Right cardiac atrium (tissue), 5 donors: Measurements from ENCODE around the gene NUTM2F. TPM values are rescaled to one million over a fixed set of nuclear protein-coding genes. Genes with fewer than 3 reads are reported as not detected.
"Not testable (repeated sequence)": the region's sequence is repeated elsewhere in the genome, so short reads cannot be mapped to it uniquely, and the experiment has no call there.

ENCODE experiments used
- ATAC-seq, 2 donors: fragments of 200-7000 bp; cut with Tn5 transposase; one replicate each; pipeline versions ENCODE4 v1.8.0 to v1.9.1; 2020; ENCODE audit warnings: moderate library complexity in 2 of 2, mild to moderate bottlenecking in 1 of 2
- DNase-seq, 3 donors: peaks; one replicate each; pipeline ENCODE4 v3.0.0-alpha.2; 2020
- H3K27ac ChIP-seq: one replicate; pipeline ENCODE4 v1.5.1; 2013; ENCODE audit warnings: mild to moderate bottlenecking, low read length, control low read depth, moderate library complexity
- H3K27me3 ChIP-seq: one replicate; pipeline ENCODE4 v1.6.1; 2013; ENCODE audit not compliant: control insufficient read depth, insufficient read depth
- H3K4me1 ChIP-seq: one replicate; pipeline ENCODE4 v1.6.1; 2013; ENCODE audit warnings: low read length; ENCODE audit not compliant: control insufficient read depth, insufficient read depth
- H3K4me3 ChIP-seq: one replicate; pipeline ENCODE4 v1.5.1; 2013; ENCODE audit warnings: low read length, control low read depth
- H3K9me3 ChIP-seq: one replicate; pipeline ENCODE4 v1.6.1; 2013; ENCODE audit warnings: low read length; ENCODE audit not compliant: control insufficient read depth
- WGBS: extraction: QIAGEN DNeasy Blood & Tissue Kit; methylation state at CpG from one replicate; pipeline ENCODE4 v1.1.7; 2013; 5-methylcytosine and 5-hydroxymethylcytosine counted together
- intact Hi-C, 4 donors: fragments of 100-400 bp; cut with DNase I; formaldehyde crosslinking; loops; one replicate each; pipeline versions ENCODE4 v1.11.0 to v1.14.0; 2022 to 2023
- polyA plus RNA-seq: library from polyadenylated mRNA; stranded (reverse); fragments of 200-250 nt; gene quantifications from one replicate; pipeline ENCODE4 v1.2.3, GENCODE V29; 2013
- total RNA-seq, 4 donors: library from RNA; stranded (reverse); fragmentation: NEBNext Ultra II Directional; extraction: Animal tissue kit (Norgen Biotek cat#: 25700); gene quantifications; one replicate each; pipeline ENCODE4 v1.2.1, GENCODE V29; 2021
- donor health status: healthy with polysubstance abuse.
- donor health status: DM: no; HTN: yes; CAD: no.
- donor health status: DM: no; HTN: no; CAD: no.
- donor health status: DM: no; HTN: yes; CAD: no; lungs with severe emphysema.
- donor health status: DM: yes; HTN: yes; CAD: no.

Gene NUTM2F
- total and polyA plus RNA-seq, 5 donors: not detected

DNA sequence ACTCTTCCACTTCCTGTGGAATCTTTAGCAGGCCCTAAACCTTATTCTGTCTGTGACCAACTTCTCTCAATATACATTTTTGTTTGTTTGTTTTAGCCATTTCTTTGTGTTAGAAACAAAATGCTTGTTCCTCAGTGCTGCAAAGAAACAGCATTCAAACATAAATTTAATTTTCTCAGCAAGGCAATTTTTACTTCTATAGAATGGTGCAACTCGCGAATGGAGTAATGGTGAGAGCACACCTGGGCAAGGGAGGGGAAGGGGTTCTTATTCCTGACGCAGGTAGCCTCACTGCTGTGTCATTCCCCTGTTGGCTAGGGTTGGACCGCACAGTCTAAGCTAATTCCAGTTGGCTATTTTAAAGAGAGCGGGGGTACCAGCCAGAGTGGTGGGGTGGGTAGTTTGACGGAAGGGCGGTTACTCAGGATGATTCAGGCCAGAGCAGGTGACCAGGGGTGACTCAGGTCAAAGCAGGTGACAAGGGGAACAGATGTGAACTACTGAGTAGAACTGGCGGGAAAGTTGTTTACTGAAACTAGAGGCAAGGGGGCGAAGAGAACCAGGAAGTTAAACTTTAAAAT lies 47.9 kb downstream of the NUTM2F start:
- WGBS: 98% methylated on average over 9 of the region's 9 CpGs
- H3K9me3 ChIP-seq: no peaks in the 10 kb centered on the region
- H3K4me3 ChIP-seq: no peak overlapping the region
- no peaks in the 10 kb centered on the region for H3K27me3 ChIP-seq
- no peaks in the 10 kb centered on the region for H3K4me1 ChIP-seq
- DNase-seq: no peak
- intact Hi-C loops: no loop called here
- no peak for ATAC-seq
- H3K27ac ChIP-seq: no peak overlapping the region

DNA sequence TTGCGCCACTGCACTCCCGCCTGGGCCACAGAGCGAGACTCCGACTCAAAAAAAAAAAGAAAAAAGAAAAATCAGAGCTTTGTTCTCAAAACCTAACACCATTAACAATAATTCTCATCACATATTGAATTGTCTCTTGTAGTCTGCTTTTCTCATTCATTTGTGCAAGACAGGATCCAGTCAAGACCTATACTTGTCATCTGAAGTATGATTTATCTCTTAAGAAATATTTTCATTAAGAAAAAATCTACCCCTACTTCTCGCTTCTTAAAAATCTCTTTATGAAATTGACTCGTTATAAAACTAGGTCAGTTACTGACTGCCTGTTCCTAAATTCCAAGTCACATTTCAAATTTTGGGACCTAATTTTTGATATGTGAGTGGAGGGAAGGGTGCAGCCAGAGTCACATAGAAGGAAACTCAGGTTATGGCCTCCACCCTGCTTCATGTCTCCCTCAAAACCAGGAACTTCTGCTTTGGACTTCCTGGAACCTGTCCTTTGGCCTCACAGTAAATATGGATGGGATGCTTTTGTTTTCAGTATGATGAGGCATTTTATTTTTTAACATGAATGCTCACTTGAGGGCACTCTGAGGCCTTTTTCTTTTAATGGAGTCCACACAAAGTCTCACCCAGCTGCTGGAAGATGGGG lies 50.4 kb downstream of the NUTM2F start:
- Histone ChIP-seq H3K27ac (no peak overlapping the region), H3K27me3 (no peaks in the 10 kb centered on the region), H3K9me3 (no peaks in the 10 kb centered on the region), H3K4me3 (no peak overlapping the region), H3K4me1 (no peaks in the 10 kb centered on the region)
- intact Hi-C loops: no loop called here
- no peak for ATAC-seq
- 97% methylated on average over 6 of the region's 6 CpGs for WGBS
- no peak for DNase-seq

DNA sequence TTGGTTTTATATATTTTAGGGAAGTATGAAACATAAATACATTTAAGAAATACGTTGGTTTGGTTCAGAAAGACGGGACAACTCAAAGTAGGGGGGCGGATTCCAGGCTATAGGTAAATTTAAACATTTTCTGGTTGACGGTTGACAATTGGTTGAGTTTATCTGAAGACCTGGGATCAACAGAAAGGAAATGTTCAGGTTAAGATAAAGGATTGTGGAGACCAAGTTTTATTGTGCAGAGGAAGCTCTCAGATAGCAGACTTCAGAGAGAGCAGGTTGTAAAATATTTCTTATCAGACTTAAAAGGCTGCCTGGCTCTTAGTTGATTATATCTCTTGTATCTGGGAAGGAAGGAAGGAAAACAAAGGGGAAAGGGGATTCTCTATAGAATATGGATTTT lies 51.4 kb downstream of the NUTM2F start:
- H3K4me1 ChIP-seq, H3K4me3 ChIP-seq, DNase-seq, intact Hi-C loops, H3K27ac ChIP-seq, H3K27me3 ChIP-seq, ATAC-seq, H3K9me3 ChIP-seq: not testable (repeated sequence)
- 93% methylated on average over 4 of the region's 4 CpGs for WGBS

DNA sequence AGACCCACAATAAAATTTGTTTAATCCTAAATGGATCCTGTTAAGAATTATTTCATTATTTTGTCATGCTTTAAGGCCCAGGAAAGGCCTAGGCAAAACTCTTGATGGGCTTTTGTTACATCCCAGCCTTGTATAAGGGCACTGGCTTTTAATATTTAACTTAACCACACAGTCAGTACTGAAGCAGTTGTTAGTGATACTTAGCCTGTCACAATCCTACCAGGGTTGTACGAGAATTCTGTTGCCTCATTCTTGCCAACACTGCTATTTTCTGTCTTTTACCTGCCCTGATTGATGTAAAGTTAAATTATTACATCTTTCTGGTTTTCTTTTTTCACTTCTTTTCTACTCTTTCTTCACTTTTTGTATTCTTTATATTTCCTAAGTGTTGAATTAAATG lies 58.4 kb downstream of the NUTM2F start:
- intact Hi-C loops: no loop called here
- H3K27ac ChIP-seq: no peak overlapping the region
- ATAC-seq (no peak), DNase-seq (no peak)
- H3K4me1 ChIP-seq: peaks cover 2% of the 10 kb centered on the region
- 81% methylated on average over 1 of the region's 1 CpG for WGBS
- no peak overlapping the region for H3K4me3 ChIP-seq
- no peaks in the 10 kb centered on the region for H3K9me3 ChIP-seq
- no peaks in the 10 kb centered on the region for H3K27me3 ChIP-seq

DNA sequence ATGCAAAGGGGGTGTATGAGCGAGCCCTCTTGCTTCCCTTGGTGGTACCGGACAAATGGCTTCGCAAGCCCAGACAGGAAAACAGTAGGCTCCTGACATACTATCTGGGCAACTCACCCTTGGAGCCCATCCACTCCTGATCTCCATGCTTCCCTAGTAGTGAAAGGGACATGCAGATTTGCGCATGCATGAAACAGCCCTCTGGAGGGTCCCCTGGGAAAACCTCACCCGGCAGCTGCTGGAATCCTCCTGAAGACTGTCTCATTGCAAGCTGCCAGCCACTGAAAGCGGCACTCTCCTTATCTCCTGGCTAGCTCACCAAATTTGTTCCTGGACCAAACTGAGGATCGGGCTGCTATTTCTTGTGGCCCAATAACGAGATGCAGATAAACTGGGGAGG lies 59.2 kb downstream of the NUTM2F start:
- peaks cover 2% of the 10 kb centered on the region for H3K4me1 ChIP-seq
- WGBS: 72% methylated on average over 8 of the region's 8 CpGs
- H3K9me3 ChIP-seq: no peaks in the 10 kb centered on the region
- H3K27ac ChIP-seq: no peak overlapping the region
- ATAC-seq (peak; percentile 31 to 56), DNase-seq (no peak)
- H3K4me3 ChIP-seq: no peak overlapping the region
- intact Hi-C loops: no loop called here
- no peaks in the 10 kb centered on the region for H3K27me3 ChIP-seq

Other genes starting within 250 kb of the NUTM2F start
- 10 to 100 TPM in 3 of 4 donors, 1 to 10 TPM in 1; 8.4 to 13.8 (median 11.4) TPM for gene PTPDC1, start 244.2 kb downstream of the NUTM2F start, total RNA-seq
- 6.1 TPM for gene PTPDC1, start 244.2 kb downstream of the NUTM2F start, polyA plus RNA-seq
- 1 to 10 TPM; 2.6 to 3.2 (median 2.7) TPM for gene ZNF169, start 69.3 kb downstream of the NUTM2F start, total RNA-seq
- 2.3 TPM for gene ZNF169, start 69.3 kb downstream of the NUTM2F start, polyA plus RNA-seq
- gene PCAT7, start 226.4 kb upstream of the NUTM2F start, total RNA-seq: under 1 TPM in 1 of 4 donors, not detected in 3; 0.09 TPM
- gene PCAT7, start 226.4 kb upstream of the NUTM2F start, polyA plus RNA-seq: 0.05 TPM